ENCODE measurements around the gene HELZ2.
"Not testable (repeated sequence)": the region's sequence is repeated elsewhere in the genome, so short reads cannot be mapped to it uniquely, and the experiment has no call there.

The HELZ2 gene

DNA sequence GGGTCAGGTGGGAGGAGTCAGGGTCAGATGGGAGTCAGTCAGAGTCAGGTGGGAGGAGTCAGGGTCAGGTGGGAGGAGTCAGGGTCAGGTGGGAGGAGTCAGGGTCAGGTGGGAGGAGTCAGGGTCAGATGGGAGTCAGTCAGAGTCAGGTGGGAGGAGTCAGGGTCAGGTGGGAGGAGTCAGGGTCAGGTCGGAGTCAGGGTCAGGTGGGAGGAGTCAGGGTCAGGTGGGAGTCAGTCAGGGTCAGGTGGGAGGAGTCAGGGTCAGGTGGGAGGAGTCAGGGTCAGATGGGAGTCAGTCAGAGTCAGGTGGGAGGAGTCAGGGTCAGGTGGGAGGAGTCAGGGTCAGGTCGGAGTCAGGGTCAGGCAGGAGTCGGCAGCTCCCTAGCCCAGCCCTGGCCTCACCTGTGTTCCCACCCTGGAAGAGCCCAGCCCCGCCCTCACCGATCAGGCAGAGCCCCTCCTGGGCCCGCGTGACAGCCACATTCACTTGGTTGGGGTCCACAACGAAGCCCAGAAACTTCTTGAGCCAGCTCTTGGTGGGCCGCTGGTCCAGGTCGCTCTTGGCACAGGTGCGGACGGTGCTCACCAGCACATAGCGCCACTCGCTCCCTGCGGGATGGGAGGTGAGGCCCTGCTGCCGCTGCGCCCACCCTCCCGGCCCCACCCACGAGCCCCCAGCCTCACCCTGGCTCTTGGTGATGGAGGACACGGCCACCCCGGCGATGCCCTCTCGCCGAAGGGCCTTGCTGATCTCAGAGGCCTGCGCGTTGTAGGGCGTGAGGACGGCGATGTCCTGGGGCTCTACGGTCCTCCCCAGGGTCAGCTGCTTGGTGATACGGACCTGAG lies 14.3 kb downstream of the HELZ2 start:
- H3K4me2 ChIP-seq (ENCODE audit: low read length); H3K36me3 ChIP-seq (ENCODE audit: insufficient read depth, low read length); H3K9me3 ChIP-seq (replicated peaks; ENCODE audit: low read length); H3K27me3 ChIP-seq (ENCODE audit: control insufficient read depth, insufficient read depth, low read length); H3K9ac ChIP-seq (ENCODE audit: low read depth, low read length); H3K4me1 ChIP-seq (ENCODE audit: control insufficient read depth, insufficient read depth, low read length); H3K4me3 ChIP-seq (ENCODE audit: low read length): not testable (repeated sequence)

DNA sequence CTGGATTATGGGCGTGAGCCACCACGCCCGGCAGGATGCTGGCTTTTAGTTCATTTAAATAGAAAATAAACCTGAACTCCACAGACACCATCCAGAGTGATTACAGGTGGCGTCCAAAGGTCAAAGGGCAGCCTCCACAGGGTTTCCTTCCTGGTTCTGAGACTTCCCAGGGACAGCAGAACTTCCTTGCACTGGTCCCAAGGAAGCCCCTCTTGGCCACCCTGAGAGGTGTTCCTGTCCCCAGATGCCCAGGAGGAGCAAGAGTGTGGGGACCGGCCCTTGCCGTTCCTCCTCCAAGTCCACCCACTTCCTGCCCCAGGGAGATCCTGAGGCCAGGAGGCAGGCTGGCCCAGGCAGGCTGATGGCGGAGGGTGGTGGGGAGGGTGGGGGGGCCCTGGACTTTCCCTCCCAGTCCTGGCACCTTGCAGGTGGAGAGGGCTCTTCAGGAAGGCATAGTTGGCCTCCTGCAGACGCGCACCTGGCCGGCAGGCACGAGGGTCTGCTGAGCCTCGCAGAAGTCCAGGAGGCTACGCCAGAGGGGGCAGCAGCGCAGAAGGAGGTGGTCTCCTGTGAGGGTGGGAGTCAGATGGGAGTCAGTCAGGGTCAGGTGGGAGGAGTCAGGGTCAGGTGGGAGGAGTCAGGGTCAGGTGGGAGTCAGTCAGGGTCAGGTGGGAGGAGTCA lies 15.1 kb downstream of the HELZ2 start:
- Histone ChIP-seq H3K4me2 (ENCODE audit: low read length) (no peak overlapping the region), H3K36me3 (ENCODE audit: insufficient read depth, low read length) (peaks cover 5% of the 10 kb centered on the region)

DNA sequence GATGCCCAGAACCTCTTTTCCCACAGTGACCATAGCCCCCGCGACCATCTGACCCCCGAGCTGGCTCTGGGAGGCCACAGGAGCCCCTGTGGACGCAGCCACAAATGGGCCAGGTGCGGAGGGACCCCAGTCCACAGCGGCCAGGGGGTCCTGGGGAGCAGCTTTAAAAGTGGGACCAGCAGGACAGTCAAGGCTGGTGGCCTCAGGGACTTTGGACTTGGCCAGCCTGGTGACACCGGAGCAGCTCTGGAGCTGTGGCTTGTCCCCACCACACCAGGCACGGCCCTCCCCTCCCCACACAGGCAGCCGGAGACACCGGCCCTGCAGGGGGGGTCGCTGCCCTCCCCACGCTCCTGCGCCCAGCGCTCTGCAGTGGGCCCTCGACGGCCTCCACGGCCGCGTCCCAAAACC lies 16.6 kb downstream of the HELZ2 start:
- Histone ChIP-seq H3K36me3 (ENCODE audit: insufficient read depth, low read length) (peaks cover 5% of the 10 kb centered on the region), H3K9ac (ENCODE audit: low read depth, low read length) (no peak overlapping the region), H3K27me3 (ENCODE audit: control insufficient read depth, insufficient read depth, low read length) (peaks cover 3% of the 10 kb centered on the region), H3K4me1 (ENCODE audit: control insufficient read depth, insufficient read depth, low read length) (peaks cover 3% of the 10 kb centered on the region), H3K4me2 (ENCODE audit: low read length) (no peak overlapping the region), H3K4me3 (ENCODE audit: low read length) (no peak overlapping the region), H3K9me3 (replicated peaks; ENCODE audit: low read length) (no peaks in the 10 kb centered on the region)

More for the DNA sequence above, 15.1 kb downstream of the HELZ2 start:
- Histone ChIP-seq H3K9me3 (replicated peaks; ENCODE audit: low read length) (no peaks in the 10 kb centered on the region), H3K4me1 (ENCODE audit: control insufficient read depth, insufficient read depth, low read length) (no peaks in the 10 kb centered on the region), H3K4me3 (ENCODE audit: low read length) (no peak overlapping the region), H3K9ac (ENCODE audit: low read depth, low read length) (no peak overlapping the region), H3K27me3 (ENCODE audit: control insufficient read depth, insufficient read depth, low read length) (no peaks in the 10 kb centered on the region)

DNA sequence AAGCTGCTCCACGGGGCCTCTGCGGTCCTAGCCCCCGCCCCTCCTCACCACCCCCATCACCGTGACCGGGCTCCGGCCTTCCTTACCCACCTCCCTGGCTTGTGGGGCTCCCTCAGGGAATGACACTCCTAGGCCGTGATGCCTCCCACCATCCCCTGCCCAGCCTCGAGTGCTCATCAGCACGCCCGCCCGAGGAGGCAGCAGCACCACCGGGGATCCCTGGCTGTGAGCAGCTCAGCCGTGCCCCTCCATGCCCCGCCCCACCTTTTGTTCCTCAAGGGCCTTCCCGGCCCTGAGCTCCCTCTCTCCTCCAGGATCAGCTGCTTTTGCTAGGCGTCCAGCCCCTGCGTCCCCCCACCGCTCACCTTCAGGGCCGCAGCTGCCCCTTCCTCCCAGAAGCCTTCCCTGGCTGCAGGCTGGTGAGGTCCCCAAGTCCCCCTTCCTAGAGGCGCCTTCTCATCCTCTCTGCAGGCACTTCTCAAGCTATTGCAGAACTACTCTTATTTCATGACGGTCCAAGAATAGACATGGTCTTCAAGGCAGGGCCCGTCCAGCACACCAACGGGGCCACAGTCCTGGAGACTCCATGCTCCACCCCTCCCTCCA lies 17.1 kb downstream of the HELZ2 start:
- Histone ChIP-seq H3K4me2 (ENCODE audit: low read length) (no peak overlapping the region), H3K4me1 (ENCODE audit: control insufficient read depth, insufficient read depth, low read length) (peaks cover 3% of the 10 kb centered on the region), H3K9me3 (replicated peaks; ENCODE audit: low read length) (no peaks in the 10 kb centered on the region), H3K9ac (ENCODE audit: low read depth, low read length) (no peak overlapping the region), H3K27me3 (ENCODE audit: control insufficient read depth, insufficient read depth, low read length) (peaks cover 3% of the 10 kb centered on the region), H3K36me3 (ENCODE audit: insufficient read depth, low read length) (peaks cover 5% of the 10 kb centered on the region), H3K4me3 (ENCODE audit: low read length) (no peak overlapping the region)

DNA sequence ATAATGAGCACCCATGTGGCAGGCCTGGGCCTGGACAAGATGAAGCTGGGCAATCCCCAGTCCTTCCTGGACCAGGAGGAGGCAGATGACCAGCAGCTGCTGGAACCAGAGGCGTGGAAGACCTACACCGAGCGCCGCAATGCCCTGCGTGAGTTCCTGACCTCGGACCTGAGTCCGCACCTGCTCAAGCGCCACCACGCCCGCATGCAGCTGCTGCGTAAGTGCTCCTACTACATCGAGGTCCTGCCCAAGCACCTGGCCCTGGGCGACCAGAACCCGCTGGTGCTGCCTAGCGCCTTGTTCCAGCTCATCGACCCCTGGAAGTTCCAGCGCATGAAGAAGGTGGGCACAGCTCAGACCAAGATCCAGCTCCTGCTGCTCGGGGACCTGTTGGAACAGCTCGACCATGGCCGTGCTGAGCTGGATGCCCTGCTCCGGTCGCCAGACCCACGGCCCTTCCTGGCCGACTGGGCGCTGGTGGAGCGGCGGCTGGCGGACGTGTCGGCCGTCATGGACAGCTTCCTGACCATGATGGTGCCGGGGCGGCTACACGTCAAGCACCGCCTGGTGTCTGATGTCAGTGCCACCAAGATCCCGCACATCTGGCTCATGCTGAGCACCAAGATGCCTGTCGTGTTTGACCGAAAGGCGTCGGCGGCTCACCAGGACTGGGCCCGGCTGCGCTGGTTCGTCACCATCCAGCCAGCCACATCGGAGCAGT lies 18.2 kb downstream of the HELZ2 start:
- Histone ChIP-seq H3K4me1 (ENCODE audit: control insufficient read depth, insufficient read depth, low read length) (peaks cover 3% of the 10 kb centered on the region), H3K9me3 (replicated peaks; ENCODE audit: low read length) (no peaks in the 10 kb centered on the region), H3K9ac (ENCODE audit: low read depth, low read length) (no peak overlapping the region), H3K4me3 (ENCODE audit: low read length) (no peak overlapping the region), H3K27me3 (ENCODE audit: control insufficient read depth, insufficient read depth, low read length) (peaks cover 7% of the 10 kb centered on the region), H3K4me2 (ENCODE audit: low read length) (no peak overlapping the region), H3K36me3 (ENCODE audit: insufficient read depth, low read length) (peaks cover 5% of the 10 kb centered on the region)

DNA sequence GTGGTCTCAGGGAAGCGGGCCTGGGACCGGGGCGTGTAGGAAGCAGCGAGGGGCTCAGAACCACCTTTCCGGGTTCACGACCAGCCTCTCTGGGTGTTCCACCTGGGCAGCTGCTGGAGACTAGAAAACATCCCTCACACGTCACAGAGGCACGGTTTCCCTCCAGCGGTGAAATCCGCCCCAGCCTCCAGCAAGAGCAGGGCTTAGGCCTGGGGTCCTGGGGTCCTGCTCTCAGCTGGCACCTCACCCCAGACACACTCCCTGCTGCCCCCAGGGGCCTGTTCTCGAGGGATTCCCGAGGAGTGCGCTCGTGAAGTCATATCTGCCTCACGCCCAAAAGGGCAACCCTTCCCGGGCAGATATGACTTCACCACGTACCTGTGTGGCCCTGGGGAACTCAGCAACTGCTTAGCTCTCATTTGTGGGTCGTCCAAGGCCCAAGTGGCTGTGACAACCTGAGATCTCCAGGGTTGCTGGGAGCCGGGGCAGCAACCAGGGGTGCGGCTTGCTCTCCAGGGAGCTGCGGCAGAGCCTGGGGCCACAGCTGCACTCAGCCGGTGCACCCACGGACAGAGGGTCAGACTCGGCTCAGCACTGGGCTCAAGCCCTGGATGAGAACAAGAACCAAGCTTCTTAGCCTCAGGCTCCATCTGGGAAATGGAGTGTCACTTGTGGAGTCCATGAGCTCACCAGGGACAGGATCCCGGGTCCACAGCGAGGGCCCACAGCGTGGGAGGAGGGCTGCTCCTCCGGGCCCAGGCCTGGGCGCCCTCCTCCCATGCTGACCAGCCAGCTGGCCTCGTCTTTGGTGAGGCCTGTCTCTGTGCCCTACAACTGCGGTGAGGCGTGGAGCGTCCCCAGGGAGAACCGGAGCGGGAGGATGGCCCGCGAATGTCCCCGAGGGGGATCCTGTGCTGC lies 19.4 kb downstream of the HELZ2 start:
- no peak overlapping the region for H3K9ac ChIP-seq (ENCODE audit: low read depth, low read length)
- peaks cover 13% of the 10 kb centered on the region for H3K27me3 ChIP-seq (ENCODE audit: control insufficient read depth, insufficient read depth, low read length)
- peak overlapping the region; percentile 90 for H3K4me2 ChIP-seq (ENCODE audit: low read length)
- H3K4me1 ChIP-seq (ENCODE audit: control insufficient read depth, insufficient read depth, low read length): peaks cover 3% of the 10 kb centered on the region
- no peaks in the 10 kb centered on the region for H3K36me3 ChIP-seq (ENCODE audit: insufficient read depth, low read length)
- no peaks in the 10 kb centered on the region for H3K9me3 ChIP-seq (replicated peaks; ENCODE audit: low read length)
- no peak overlapping the region for H3K4me3 ChIP-seq (ENCODE audit: low read length)

DNA sequence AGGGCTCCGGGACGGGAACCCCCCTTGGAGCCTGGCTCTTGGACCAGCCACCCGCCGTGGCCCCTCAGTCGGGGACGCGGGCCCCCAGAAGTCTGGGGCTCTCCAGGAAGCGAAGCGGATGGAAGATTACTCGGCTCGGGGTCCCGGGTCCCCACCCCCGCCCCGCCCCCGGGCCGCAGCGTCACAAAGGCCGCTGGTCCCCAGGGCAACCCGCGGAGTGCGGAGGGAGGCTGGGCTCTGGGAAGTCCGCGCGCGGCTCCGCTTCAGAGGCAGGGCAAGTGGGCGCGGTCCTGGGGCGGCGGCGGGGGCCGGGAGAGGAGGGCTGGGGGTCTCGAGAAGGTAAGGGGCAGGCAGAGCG lies 20.1 kb downstream of the HELZ2 start, which contains the start of gene FNDC11:
FNDC11 (plus strand) TSS at position 227 of the 358 bp plus-strand sequence. CDS start 1,505 bp downstream, outside the sequence.
- Histone ChIP-seq H3K9ac (ENCODE audit: low read depth, low read length) (peak within 1 kb of the TSS; percentile 54), H3K4me2 (ENCODE audit: low read length) (peak within 1 kb of the TSS; percentile 90)

DNA sequence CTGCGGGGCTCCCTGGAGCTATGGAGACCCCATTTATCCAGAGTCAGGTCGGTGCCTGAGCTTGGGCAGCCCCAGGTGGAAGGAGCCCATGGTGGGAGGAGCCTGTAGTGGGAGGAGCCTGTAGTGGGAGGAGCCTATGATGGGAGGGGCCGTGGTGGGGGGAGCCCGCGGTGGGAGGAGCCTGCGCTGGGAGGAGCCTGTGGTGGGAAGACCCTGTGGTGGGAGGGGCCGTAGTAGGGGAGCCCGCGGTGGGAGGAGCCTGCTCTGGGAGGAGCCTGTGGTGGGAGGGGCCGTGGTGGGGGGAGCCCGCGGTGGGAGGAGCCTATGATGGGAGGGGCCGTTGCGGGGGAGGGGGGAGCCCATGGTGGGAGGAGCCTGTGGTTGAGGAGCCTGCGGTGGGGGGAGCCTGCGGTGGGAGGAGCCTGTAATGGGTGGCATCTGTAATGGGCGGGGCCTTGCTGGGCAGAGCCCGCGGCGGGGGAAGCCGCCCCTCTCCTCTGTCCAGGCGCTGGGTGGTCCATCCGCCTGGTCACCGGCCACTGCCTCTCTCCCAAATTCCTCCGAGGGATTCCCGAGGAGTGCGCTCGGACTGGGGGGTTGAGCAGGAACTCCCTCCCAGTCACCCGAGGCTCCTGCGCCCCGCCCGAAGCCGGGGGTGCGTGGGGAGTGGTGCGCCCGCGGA lies 20.6 kb downstream of the HELZ2 start:
- peak overlapping the region; percentile 90 for H3K4me2 ChIP-seq (ENCODE audit: low read length)
- no peaks in the 10 kb centered on the region for H3K9me3 ChIP-seq (replicated peaks; ENCODE audit: low read length)
- peak overlapping the region; percentile 69 for H3K4me3 ChIP-seq (ENCODE audit: low read length)
- peaks cover 20% of the 10 kb centered on the region for H3K27me3 ChIP-seq (ENCODE audit: control insufficient read depth, insufficient read depth, low read length)
- H3K9ac ChIP-seq (ENCODE audit: low read depth, low read length): peak overlapping the region; percentile 54
- H3K4me1 ChIP-seq (ENCODE audit: control insufficient read depth, insufficient read depth, low read length): peaks cover 3% of the 10 kb centered on the region
- H3K36me3 ChIP-seq (ENCODE audit: insufficient read depth, low read length): no peaks in the 10 kb centered on the region

More for the DNA sequence above, 20.1 kb downstream of the HELZ2 start, which contains the start of gene FNDC11:
- Histone ChIP-seq H3K27me3 (ENCODE audit: control insufficient read depth, insufficient read depth, low read length) (peaks cover 16% of the 10 kb centered on the region), H3K4me3 (ENCODE audit: low read length) (peak within 1 kb of the TSS; percentile 69), H3K9me3 (replicated peaks; ENCODE audit: low read length) (no peaks in the 10 kb centered on the region), H3K4me1 (ENCODE audit: control insufficient read depth, insufficient read depth, low read length) (peaks cover 3% of the 10 kb centered on the region), H3K36me3 (ENCODE audit: insufficient read depth, low read length) (no peaks in the 10 kb centered on the region)

DNA sequence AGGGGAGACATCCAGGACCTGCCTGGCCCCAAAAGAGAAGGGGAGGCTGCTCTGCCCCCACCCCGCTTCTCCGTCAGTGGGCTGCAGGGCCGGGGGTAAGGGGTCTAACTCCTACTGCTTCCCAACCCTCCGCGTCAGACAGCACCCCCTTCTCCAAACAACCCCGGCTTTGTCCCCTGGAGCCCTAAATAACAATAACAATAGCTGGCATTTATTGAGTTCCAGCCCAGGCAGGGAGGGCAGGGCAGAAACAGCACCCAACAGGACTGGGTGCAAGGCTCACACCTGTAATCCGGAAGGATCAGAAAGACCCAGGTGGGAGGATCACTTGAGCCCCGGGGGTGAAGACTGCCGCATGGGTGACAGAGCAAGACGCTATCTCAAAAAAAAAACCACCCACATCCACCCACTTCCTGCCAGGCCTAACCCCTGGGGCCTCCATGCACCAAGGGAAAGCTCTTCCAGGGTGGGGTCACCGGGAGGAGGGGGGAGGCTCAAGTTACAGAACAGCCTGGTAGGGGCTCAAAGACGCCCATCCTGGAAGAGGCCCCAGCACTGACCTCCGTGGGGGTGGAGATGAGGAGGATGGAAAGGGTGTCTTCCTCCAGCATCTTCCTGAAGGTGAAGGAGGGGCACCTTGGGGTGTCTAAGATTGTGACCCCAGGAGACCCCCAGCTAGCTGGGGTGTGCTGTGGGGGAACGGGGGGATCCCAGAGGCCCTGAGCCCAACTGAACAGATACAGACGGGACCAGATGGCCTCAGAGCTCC lies 21.4 kb downstream of the HELZ2 start:
- H3K4me3 ChIP-seq (ENCODE audit: low read length): no peak overlapping the region
- no peaks in the 10 kb centered on the region for H3K36me3 ChIP-seq (ENCODE audit: insufficient read depth, low read length)
- H3K4me2 ChIP-seq (ENCODE audit: low read length): no peak overlapping the region
- H3K4me1 ChIP-seq (ENCODE audit: control insufficient read depth, insufficient read depth, low read length): peaks cover 7% of the 10 kb centered on the region
- H3K9me3 ChIP-seq (replicated peaks; ENCODE audit: low read length): no peaks in the 10 kb centered on the region
- no peak overlapping the region for H3K9ac ChIP-seq (ENCODE audit: low read depth, low read length)
- peaks cover 28% of the 10 kb centered on the region for H3K27me3 ChIP-seq (ENCODE audit: control insufficient read depth, insufficient read depth, low read length)

All from skeletal muscle satellite cell (primary cell).